MCF 10A (cell line): ENCODE data around the gene SLC38A8. TPM values are rescaled to one million over a fixed set of nuclear protein-coding genes. Genes with fewer than 3 reads are reported as not detected.

Source experiments
- BruUV-seq: library from RNA; stranded (reverse); fragments of 400-500 nt; replicated peaks from 2 replicates; lab custom pipeline; 2021; lab: Mats Ljungman, UMichigan
- CTCF ChIA-PET: fragments of 300-600 bp; sonication (Branson Sonifier 250); formaldehyde crosslinking; extraction: SDS; loops from one replicate; lab custom pipeline; 2021; ENCODE audit warnings: antibody characterized with exemption, inconsistent platforms; lab: Yijun Ruan, JAX
- POLR2A ChIA-PET: fragments of 300-600, 350-650 bp; sonication (Branson Sonifier 250); formaldehyde crosslinking; extraction: SDS; loops from one replicate; lab custom pipeline; 2020; ENCODE audit warnings: antibody characterized with exemption, inconsistent platforms; lab: Yijun Ruan, JAX
- DNase-seq: peaks from one replicate; pipeline ENCODE4 v3.0.0-alpha.2; 2018; ENCODE audit not compliant: unreplicated experiment
- H3K27ac Mint-ChIP-seq: one replicate; pipeline ENCODE4 v1.8.0; 2022; ENCODE audit warnings: mild to moderate bottlenecking, low read depth, mixed read lengths; ENCODE audit not compliant: unreplicated experiment
- H3K27me3 Mint-ChIP-seq: one replicate; pipeline ENCODE4 v1.8.0; 2022; ENCODE audit warnings: mixed read lengths; ENCODE audit not compliant: insufficient read depth, unreplicated experiment
- H3K36me3 Mint-ChIP-seq: one replicate; pipeline ENCODE4 v1.8.0; 2022; ENCODE audit warnings: mild to moderate bottlenecking, moderate library complexity, mixed read lengths; ENCODE audit not compliant: insufficient read depth, unreplicated experiment
- H3K4me1 Mint-ChIP-seq: one replicate; pipeline ENCODE4 v1.8.0; 2022; ENCODE audit warnings: mixed read lengths; ENCODE audit not compliant: insufficient read depth, unreplicated experiment
- H3K4me3 Mint-ChIP-seq: one replicate; pipeline ENCODE4 v1.8.0; 2022; ENCODE audit warnings: mild to moderate bottlenecking, moderate library complexity, mixed read lengths; ENCODE audit not compliant: unreplicated experiment
- H3K9me3 Mint-ChIP-seq: one replicate; pipeline ENCODE4 v1.8.0; 2022; ENCODE audit warnings: mixed read lengths; ENCODE audit not compliant: unreplicated experiment
- CTCF ChIP-seq: fragments of 200-600 bp; IDR thresholded peaks from one replicate; pipeline ENCODE4 v1.8.0; 2022; ENCODE audit warnings: antibody characterized with exemption, mild to moderate bottlenecking; ENCODE audit not compliant: unreplicated experiment
- intact Hi-C: fragments of 100-400 bp; cut with micrococcal nuclease; formaldehyde crosslinking; loops from 2 replicates; pipeline ENCODE4 v1.14.1; 2022
- total RNA-seq: library from RNA; stranded (reverse); gene quantifications from 2 replicates; pipeline ENCODE4 v1.2.3, GENCODE V29; 2022

Gene SLC38A8
- total RNA-seq, 1 experiment from 2014 or later, result not detected

- Mint-ChIP-seq H3K9me3 (no peaks in the 10 kb centered on the region), H3K27ac (no peak overlapping the region), H3K4me3 (no peak overlapping the region), H3K4me1 (no peaks in the 10 kb centered on the region), H3K27me3 (no peaks in the 10 kb centered on the region), H3K36me3 (peaks cover 75% of the 10 kb centered on the region)
- intact Hi-C loops, result no loop called here
- ChIA-PET CTCF (interaction anchor here (1.1 to 9.1 kb wide), 5 partner anchors 8 to 244 kb away, joined by 3 to 220 read pairs (median 6); partner anchors contain the start of gene OSGIN1), POLR2A (no interaction called here)
- BruUV-seq, result no TSS peak
- DNase-seq, result no peak
- TF ChIP-seq CTCF, result no peak
These were observed 26.9 kb upstream of the SLC38A8 start for GRCh38 chr16:84069540-84069939.

- H3K36me3 Mint-ChIP-seq, result peaks cover 75% of the 10 kb centered on the region
- no TSS peak for BruUV-seq
- intact Hi-C loops, result no loop called here
- no peak for DNase-seq
- H3K4me1 Mint-ChIP-seq, result no peaks in the 10 kb centered on the region
- H3K27me3 Mint-ChIP-seq, result no peaks in the 10 kb centered on the region
- H3K4me3 Mint-ChIP-seq, result no peak overlapping the region
- ChIA-PET CTCF (interaction anchor here (0.6 to 9.1 kb wide), 7 partner anchors 8 to 243 kb away, joined by 3 to 220 read pairs (median 3); partner anchors contain the start of gene OSGIN1), POLR2A (no interaction called here)
- H3K27ac Mint-ChIP-seq, result no peak overlapping the region
- H3K9me3 Mint-ChIP-seq, result no peaks in the 10 kb centered on the region
- TF ChIP-seq CTCF, result no peak
These were observed 26.3 kb upstream of the SLC38A8 start for GRCh38 chr16:84068783-84069462.

- Mint-ChIP-seq H3K36me3 (peaks cover 76% of the 10 kb centered on the region), H3K27me3 (no peaks in the 10 kb centered on the region), H3K4me3 (no peak overlapping the region), H3K9me3 (no peaks in the 10 kb centered on the region), H3K27ac (no peak overlapping the region), H3K4me1 (no peaks in the 10 kb centered on the region)
- TF ChIP-seq CTCF, result no peak
- intact Hi-C loops, result no loop called here
- ChIA-PET POLR2A (no interaction called here), CTCF (interaction anchor here (0.9 to 9.1 kb wide), 8 partner anchors 9 to 242 kb away, joined by 3 to 220 read pairs (median 4); partner anchors contain the start of genes OSGIN1 and TAF1C)
- BruUV-seq, result no TSS peak
- no peak for DNase-seq
These were observed 25.4 kb upstream of the SLC38A8 start for GRCh38 chr16:84068041-84068440.

- Mint-ChIP-seq H3K27me3 (no peaks in the 10 kb centered on the region), H3K9me3 (no peaks in the 10 kb centered on the region), H3K4me1 (no peaks in the 10 kb centered on the region), H3K4me3 (no peak overlapping the region), H3K36me3 (peaks cover 76% of the 10 kb centered on the region), H3K27ac (no peak overlapping the region)
- intact Hi-C loops, result no loop called here
- no peak for DNase-seq
- BruUV-seq, result no TSS peak
- no peak for TF ChIP-seq CTCF
- POLR2A ChIA-PET, result no interaction called here
- CTCF ChIA-PET, result interaction anchor here (0.6 to 9.1 kb wide), 8 partner anchors 9 to 1436 kb away, joined by 3 to 220 read pairs (median 4); partner anchors contain the start of genes OSGIN1 and TAF1C
These were observed 25.0 kb upstream of the SLC38A8 start for GRCh38 chr16:84067640-84068039.
